Activated CD4-positive, alpha-beta T cell treated with anti-CD3 and anti-CD28 coated beads, Interleukin-2, amount 10 ng/mL, durations not matched to agents 7 days and 5 days (primary cell): Measurements from ENCODE around the gene MAGEH1. TPM values are rescaled to one million over a fixed set of nuclear protein-coding genes. Genes with fewer than 3 reads are reported as not detected.
"Not testable (repeated sequence)": the region's sequence is repeated elsewhere in the genome, so short reads cannot be mapped to it uniquely, and the experiment has no call there.

Experiments
- CTCF ChIA-PET: fragments of 350-600 bp; sonication (Branson Sonifier 250); formaldehyde crosslinking; loops from one replicate; lab custom pipeline; 2021; ENCODE audit warnings: antibody characterized with exemption; lab: Charles Lee
- POLR2A ChIA-PET: fragments of 350-600 bp; sonication (Branson Sonifier 250); formaldehyde crosslinking; loops from one replicate; lab custom pipeline; 2021; ENCODE audit warnings: antibody characterized with exemption; lab: Charles Lee
- DNase-seq: peaks from one replicate; pipeline ENCODE4 v3.0.0-alpha.2; 2020
- H3K27ac Mint-ChIP-seq: one replicate; pipeline ENCODE4 v1.8.0; 2021; ENCODE audit warnings: mild to moderate bottlenecking, moderate library complexity, mixed read lengths
- H3K27me3 Mint-ChIP-seq: one replicate; pipeline ENCODE4 v1.8.0; 2021; ENCODE audit warnings: mixed read lengths
- H3K36me3 Mint-ChIP-seq: one replicate; pipeline ENCODE4 v1.8.0; 2021; ENCODE audit warnings: low read depth, mixed read lengths
- H3K4me1 Mint-ChIP-seq: one replicate; pipeline ENCODE4 v1.8.0; 2021; ENCODE audit warnings: mixed read lengths
- H3K4me3 Mint-ChIP-seq: one replicate; pipeline ENCODE4 v1.8.0; 2021; ENCODE audit warnings: mild to moderate bottlenecking, moderate library complexity, mixed read lengths
- H3K9me3 Mint-ChIP-seq: one replicate; pipeline ENCODE4 v1.8.0; 2021; ENCODE audit warnings: mixed read lengths
- total RNA-seq, 2 experiments: library from RNA; stranded (reverse); gene quantifications; one replicate each; pipeline ENCODE4 v1.2.3, GENCODE V29; 2021

Gene MAGEH1, protein sequence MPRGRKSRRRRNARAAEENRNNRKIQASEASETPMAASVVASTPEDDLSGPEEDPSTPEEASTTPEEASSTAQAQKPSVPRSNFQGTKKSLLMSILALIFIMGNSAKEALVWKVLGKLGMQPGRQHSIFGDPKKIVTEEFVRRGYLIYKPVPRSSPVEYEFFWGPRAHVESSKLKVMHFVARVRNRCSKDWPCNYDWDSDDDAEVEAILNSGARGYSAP
- 10 to 100 TPM; 17.3 to 18.7 TPM for total RNA-seq

DNA sequence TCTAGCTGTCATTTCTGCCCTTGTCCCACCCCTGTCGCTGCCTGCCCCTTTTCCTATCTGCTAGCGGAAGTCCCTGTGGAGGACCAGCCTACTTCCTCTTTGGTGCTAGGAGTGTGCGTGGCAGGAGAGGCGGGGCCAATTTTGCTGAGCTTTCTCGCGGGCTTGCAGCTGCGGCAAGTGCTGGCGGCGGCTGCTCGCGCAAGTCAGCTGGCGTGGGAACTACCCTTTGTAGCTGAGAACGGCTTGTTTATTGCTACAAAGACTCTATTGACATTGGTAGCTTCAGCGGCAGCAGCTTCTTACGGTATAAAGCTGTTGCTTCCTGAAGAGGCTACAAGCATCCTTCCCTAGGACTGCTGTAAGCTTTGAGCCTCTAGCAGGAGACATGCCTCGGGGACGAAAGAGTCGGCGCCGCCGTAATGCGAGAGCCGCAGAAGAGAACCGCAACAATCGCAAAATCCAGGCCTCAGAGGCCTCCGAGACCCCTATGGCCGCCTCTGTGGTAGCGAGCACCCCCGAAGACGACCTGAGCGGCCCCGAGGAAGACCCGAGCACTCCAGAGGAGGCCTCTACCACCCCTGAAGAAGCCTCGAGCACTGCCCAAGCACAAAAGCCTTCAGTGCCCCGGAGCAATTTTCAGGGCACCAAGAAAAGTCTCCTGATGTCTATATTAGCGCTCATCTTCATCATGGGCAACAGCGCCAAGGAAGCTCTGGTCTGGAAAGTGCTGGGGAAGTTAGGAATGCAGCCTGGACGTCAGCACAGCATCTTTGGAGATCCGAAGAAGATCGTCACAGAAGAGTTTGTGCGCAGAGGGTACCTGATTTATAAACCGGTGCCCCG lies at the start of gene MAGEH1:
Gene MAGEH1 (plus strand): TSS at position 138 of the 843 bp plus-strand sequence. CDS start 248 bp downstream, at position 386.
- H3K27ac Mint-ChIP-seq = peak within 1 kb of the TSS; percentile 96
- no peaks in the 10 kb centered on the region for H3K27me3 Mint-ChIP-seq
- ChIA-PET CTCF (no interaction called here), POLR2A (interaction anchor here (0.9 kb wide), 1 partner anchor 37 kb away, joined by 3 read pairs; no protein-coding TSS in a partner anchor)
- H3K9me3 Mint-ChIP-seq = no peaks in the 10 kb centered on the region
- H3K4me3 Mint-ChIP-seq = peak within 1 kb of the TSS; percentile 94
- peak; percentile 82 for DNase-seq
- H3K36me3 Mint-ChIP-seq = no peaks in the 10 kb centered on the region
- peaks cover 23% of the 10 kb centered on the region for H3K4me1 Mint-ChIP-seq

DNA sequence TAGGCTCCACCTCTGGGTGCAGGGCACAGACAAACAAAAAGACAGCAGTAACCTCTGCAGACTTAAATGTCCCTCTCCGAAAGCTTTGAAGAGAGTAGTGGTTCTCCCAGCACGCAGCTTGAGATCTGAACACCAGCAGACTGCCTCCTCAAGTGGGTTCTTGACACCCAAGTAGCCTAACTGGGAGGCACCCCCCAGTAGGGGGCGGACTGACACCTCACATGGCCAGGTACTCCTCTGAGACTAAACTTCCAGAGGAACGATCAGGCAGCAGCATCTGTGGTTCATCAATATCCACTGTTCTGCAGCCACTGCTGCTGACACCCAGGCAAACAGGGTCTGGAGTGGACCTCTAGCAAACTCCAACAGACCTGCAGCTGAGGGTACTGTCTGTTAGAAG lies 24.8 kb upstream of the MAGEH1 start:
- H3K4me1 Mint-ChIP-seq, H3K36me3 Mint-ChIP-seq, H3K9me3 Mint-ChIP-seq, H3K27me3 Mint-ChIP-seq, POLR2A ChIA-PET, CTCF ChIA-PET, H3K27ac Mint-ChIP-seq, H3K4me3 Mint-ChIP-seq: not testable (repeated sequence)
- peak; percentile 11 for DNase-seq

- H3K4me1 Mint-ChIP-seq, DNase-seq, CTCF ChIA-PET, H3K4me3 Mint-ChIP-seq, POLR2A ChIA-PET, H3K27ac Mint-ChIP-seq, H3K9me3 Mint-ChIP-seq, H3K36me3 Mint-ChIP-seq, H3K27me3 Mint-ChIP-seq: not testable (repeated sequence)
Observed at GRCh38 chrX:55443468-55443867, 8.5 kb upstream of the MAGEH1 start.

- H3K27ac Mint-ChIP-seq = no peak overlapping the region
- CTCF ChIA-PET = no interaction called here
Observed at GRCh38 chrX:55450259-55450658, 1.7 kb upstream of the MAGEH1 start.

GRCh38 chrX:55451141-55451540 lies 786 bp upstream of the MAGEH1 start:
- no peak for DNase-seq
- Mint-ChIP-seq H3K9me3 (no peaks in the 10 kb centered on the region), H3K4me3 (peak overlapping the region; percentile 94), H3K36me3 (no peaks in the 10 kb centered on the region), H3K4me1 (peaks cover 23% of the 10 kb centered on the region), H3K27ac (no peak overlapping the region), H3K27me3 (no peaks in the 10 kb centered on the region)
- ChIA-PET CTCF (no interaction called here), POLR2A (no interaction called here)

More at GRCh38 chrX:55450259-55450658, 1.7 kb upstream of the MAGEH1 start:
- Mint-ChIP-seq H3K4me1 (peaks cover 23% of the 10 kb centered on the region), H3K36me3 (no peaks in the 10 kb centered on the region), H3K4me3 (no peak overlapping the region), H3K9me3 (no peaks in the 10 kb centered on the region), H3K27me3 (peaks cover 2% of the 10 kb centered on the region)
- POLR2A ChIA-PET = no interaction called here
- DNase-seq = no peak

DNA sequence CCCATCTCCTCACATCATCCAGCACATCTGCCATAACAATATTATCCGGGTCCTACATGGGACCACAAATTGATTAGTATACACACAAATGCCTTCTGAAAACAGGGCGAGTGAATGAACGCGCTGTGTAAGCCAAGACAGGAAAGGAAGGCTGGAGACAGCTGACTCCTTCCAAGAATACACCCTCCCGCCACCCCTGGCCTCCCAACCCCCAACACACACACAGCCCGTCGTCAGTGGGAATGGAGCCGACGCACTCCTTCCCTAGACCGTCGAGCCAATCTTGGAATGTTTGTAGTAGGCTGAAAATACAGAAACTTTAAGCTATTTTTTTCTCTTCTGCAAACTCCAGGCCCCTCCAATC lies 319 bp upstream of the MAGEH1 start:
- Mint-ChIP-seq H3K36me3 (no peaks in the 10 kb centered on the region), H3K4me1 (peaks cover 23% of the 10 kb centered on the region), H3K27me3 (no peaks in the 10 kb centered on the region), H3K4me3 (peak overlapping the region; percentile 94), H3K27ac (peak overlapping the region; percentile 96), H3K9me3 (no peaks in the 10 kb centered on the region)
- DNase-seq = no peak
- CTCF ChIA-PET = no interaction called here
- POLR2A ChIA-PET = interaction anchor here (0.9 kb wide), 1 partner anchor 37 kb away, joined by 3 read pairs; no protein-coding TSS in a partner anchor

DNA sequence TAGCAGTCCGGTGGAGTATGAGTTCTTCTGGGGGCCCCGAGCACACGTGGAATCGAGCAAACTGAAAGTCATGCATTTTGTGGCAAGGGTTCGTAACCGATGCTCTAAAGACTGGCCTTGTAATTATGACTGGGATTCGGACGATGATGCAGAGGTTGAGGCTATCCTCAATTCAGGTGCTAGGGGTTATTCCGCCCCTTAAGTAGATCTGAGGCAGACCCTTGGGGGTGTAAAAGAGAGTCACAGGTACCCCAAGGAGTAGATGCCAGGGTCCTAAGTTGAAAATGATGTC lies 852 bp downstream of the MAGEH1 start:
- H3K9me3 Mint-ChIP-seq = no peaks in the 10 kb centered on the region
- no peaks in the 10 kb centered on the region for H3K36me3 Mint-ChIP-seq
- no peaks in the 10 kb centered on the region for H3K27me3 Mint-ChIP-seq
- peaks cover 23% of the 10 kb centered on the region for H3K4me1 Mint-ChIP-seq
- ChIA-PET POLR2A (no interaction called here), CTCF (no interaction called here)
- peak overlapping the region; percentile 96 for H3K27ac Mint-ChIP-seq
- no peak for DNase-seq
- peak overlapping the region; percentile 94 for H3K4me3 Mint-ChIP-seq

DNA sequence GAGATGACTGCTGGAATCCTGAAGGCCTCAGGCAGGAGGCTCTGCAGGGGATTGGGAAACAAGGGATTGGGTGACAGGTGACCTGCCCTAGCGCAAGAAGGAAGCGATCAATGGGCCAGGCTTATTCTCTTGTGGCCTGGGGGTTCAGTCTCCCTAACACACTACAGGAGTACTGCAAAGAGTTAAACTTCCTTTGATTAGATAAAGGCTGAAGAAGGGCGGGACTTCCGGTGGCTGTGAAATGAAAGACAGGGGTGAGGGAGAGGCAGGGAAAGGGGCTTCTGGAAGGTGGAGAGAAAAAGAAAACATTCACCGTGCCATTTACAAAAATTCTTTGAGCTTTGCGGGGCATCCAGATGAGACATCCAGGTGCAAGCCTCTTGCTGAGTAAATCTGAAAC lies 3.8 kb downstream of the MAGEH1 start:
- H3K27ac Mint-ChIP-seq, CTCF ChIA-PET, H3K27me3 Mint-ChIP-seq, POLR2A ChIA-PET, H3K4me3 Mint-ChIP-seq, DNase-seq, H3K9me3 Mint-ChIP-seq, H3K36me3 Mint-ChIP-seq: not testable (repeated sequence)
- peaks cover 14% of the 10 kb centered on the region for H3K4me1 Mint-ChIP-seq

GRCh38 chrX:55459426-55459825 lies 7.5 kb downstream of the MAGEH1 start:
- H3K27me3 Mint-ChIP-seq, H3K27ac Mint-ChIP-seq, H3K4me3 Mint-ChIP-seq, POLR2A ChIA-PET, H3K4me1 Mint-ChIP-seq, H3K36me3 Mint-ChIP-seq, CTCF ChIA-PET, DNase-seq, H3K9me3 Mint-ChIP-seq: not testable (repeated sequence)

GRCh38 chrX:55459926-55460325 lies 8.0 kb downstream of the MAGEH1 start:
- H3K27ac Mint-ChIP-seq, POLR2A ChIA-PET, H3K4me1 Mint-ChIP-seq, H3K36me3 Mint-ChIP-seq, CTCF ChIA-PET, H3K4me3 Mint-ChIP-seq, H3K9me3 Mint-ChIP-seq, H3K27me3 Mint-ChIP-seq, DNase-seq: not testable (repeated sequence)

DNA sequence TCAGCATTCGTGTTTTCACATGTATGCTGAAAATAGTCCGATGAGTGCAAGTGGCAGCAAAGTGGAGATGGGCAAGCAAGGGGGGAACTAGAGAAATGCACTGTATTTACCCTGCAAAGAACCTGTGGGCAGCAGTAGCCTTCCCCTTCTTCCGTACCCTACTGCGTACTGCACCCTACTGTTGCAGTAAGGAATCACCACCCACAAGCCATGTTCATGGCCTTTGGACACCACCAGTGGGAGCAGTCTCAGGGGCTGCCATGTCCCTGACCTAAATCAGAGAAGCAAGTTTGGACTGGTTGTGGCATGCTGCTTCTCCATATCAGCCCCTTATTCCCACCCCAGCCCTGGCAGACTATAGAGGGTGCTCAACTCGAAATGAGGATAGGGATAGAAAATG lies 12.1 kb downstream of the MAGEH1 start:
- H3K27me3 Mint-ChIP-seq, H3K4me3 Mint-ChIP-seq, H3K27ac Mint-ChIP-seq, H3K4me1 Mint-ChIP-seq, H3K36me3 Mint-ChIP-seq, CTCF ChIA-PET, DNase-seq, H3K9me3 Mint-ChIP-seq, POLR2A ChIA-PET: not testable (repeated sequence)

DNA sequence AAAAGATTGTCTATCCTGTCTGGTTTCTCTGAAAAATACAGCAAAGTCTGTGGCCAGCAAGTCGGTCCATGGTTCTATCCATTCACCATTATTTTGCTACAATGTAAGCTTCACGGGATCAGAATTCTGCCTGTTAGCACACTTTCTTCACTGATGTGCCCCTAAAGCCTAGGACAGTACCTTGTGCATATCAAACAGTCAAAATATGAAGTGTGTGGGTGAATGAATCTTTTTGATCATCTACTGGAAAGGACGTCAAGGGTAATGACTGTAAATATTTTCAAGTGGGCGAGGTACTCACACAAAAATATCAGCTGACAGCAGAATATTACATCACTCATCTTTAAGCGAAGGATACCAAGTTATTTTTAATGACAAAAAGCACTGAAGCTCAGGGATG lies 13.2 kb downstream of the MAGEH1 start:
- H3K27me3 Mint-ChIP-seq, CTCF ChIA-PET, H3K9me3 Mint-ChIP-seq, DNase-seq, POLR2A ChIA-PET, H3K4me3 Mint-ChIP-seq, H3K4me1 Mint-ChIP-seq, H3K27ac Mint-ChIP-seq, H3K36me3 Mint-ChIP-seq: not testable (repeated sequence)

GRCh38 chrX:55465791-55466190 lies 13.9 kb downstream of the MAGEH1 start:
- POLR2A ChIA-PET, CTCF ChIA-PET, H3K27ac Mint-ChIP-seq: not testable (repeated sequence)

More at GRCh38 chrX:55465791-55466190, 13.9 kb downstream of the MAGEH1 start:
- not testable (repeated sequence) for H3K9me3 Mint-ChIP-seq, DNase-seq, H3K27me3 Mint-ChIP-seq, H3K36me3 Mint-ChIP-seq, H3K4me3 Mint-ChIP-seq, H3K4me1 Mint-ChIP-seq
